Tibial artery (tissue), 4 donors: ENCODE measurements around the gene ULK4.
A peak's percentile ranks its signal among the peaks of the same experiment; 100 is the strongest.

Source experiments
- DNase-seq, 2 donors: peaks; one replicate each; pipeline ENCODE4 v3.0.0-alpha.2; 2019
- H3K27ac ChIP-seq, 2 donors: fragments of 200-600 bp; sonication (generic) in 1 of 2; 1 replicate in 1 of 2; 2 replicates in 1 of 2; pipeline ENCODE4 v1.5.1; 2018 to 2019; ENCODE audit warnings: mild to moderate bottlenecking in 1 of 2
- H3K27me3 ChIP-seq, 2 donors: fragments of 200-600 bp; sonication (generic) in 1 of 2; one replicate each; pipeline versions ENCODE4 v1.5.1 to v1.6.0; 2016 to 2019
- H3K36me3 ChIP-seq, 3 donors: fragments of 200-600 bp; sonication (generic) in 2 of 3; one replicate each; pipeline ENCODE4 v1.5.1; 2016 to 2019; ENCODE audit warnings: mild to moderate bottlenecking in 2 of 3
- H3K4me1 ChIP-seq, 4 donors: fragments of 200-600 bp; sonication (generic) in 2 of 4; 1 replicate in 3 of 4; 2 replicates in 1 of 4; pipeline ENCODE4 v1.5.1; 2016 to 2019
- H3K4me3 ChIP-seq, 2 donors: fragments of 200-600 bp; sonication (generic) in 1 of 2; 1 replicate in 1 of 2; 2 replicates in 1 of 2; pipeline ENCODE4 v1.5.1; 2018 to 2019; ENCODE audit warnings: mild to moderate bottlenecking in 2 of 2
- H3K9me3 ChIP-seq, 3 donors: fragments of 200-600 bp; sonication (generic) in 1 of 3; one replicate each; pipeline ENCODE4 v1.5.1; 2016 to 2019
- intact Hi-C: fragments of 100-400 bp; cut with DNase I; formaldehyde crosslinking; loops from one replicate; pipeline ENCODE4 v1.15.0; 2023; ENCODE audit warnings: low total_unique reads
- TF ChIP-seq, protein P1 (sequence below), 2 experiments: fragments of 200-600 bp in 1 of 2; fragments of 450-650 bp in 1 of 2; IDR thresholded peaks; one replicate each; pipeline ENCODE4 v1.5.1; 2017 to 2019; ENCODE audit warnings: antibody characterized with exemption in 2 of 2, mild to moderate bottlenecking in 1 of 2, moderate library complexity in 1 of 2

Gene ULK4

DNA sequence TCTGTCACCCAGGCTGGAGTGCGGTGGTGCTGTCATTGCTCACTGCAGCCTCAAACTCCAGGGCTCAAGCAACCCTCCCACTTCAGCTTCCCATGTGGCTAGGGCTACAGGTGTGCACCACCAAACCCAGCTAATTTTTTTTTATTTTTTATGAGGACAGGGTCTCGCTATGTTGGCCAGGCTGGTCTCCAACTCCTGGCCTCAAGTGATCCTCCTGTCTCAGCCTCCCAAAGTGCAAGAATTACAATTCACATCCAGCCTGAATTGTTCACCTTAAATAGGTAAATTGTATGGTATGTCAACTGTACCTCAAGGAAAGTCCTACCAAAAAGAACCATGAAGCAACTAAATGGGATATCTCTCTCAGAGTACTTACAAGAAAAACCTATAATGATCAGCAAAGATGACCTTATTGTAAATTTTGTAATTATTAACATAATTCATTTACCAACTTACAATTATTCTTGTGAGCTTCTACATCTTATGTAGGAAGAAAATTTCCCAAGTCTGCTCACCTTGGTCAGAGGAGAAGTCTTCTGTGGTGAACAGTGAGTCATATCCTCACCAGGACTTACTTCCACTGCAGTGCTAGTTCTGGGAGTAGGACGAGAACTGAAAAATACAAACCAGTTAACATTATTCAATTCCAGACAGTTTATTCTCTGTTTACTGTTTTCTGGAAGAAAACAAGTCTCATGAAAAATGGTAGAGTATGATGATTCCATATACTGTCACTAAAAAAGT is 54.4 kb downstream of the ULK4 start:
- H3K27me3 ChIP-seq, result no peaks in the 10 kb centered on the region
- no peaks in the 10 kb centered on the region for H3K4me1 ChIP-seq
- DNase-seq, result no peak
- no peak overlapping the region for H3K27ac ChIP-seq
- H3K9me3 ChIP-seq, result no peaks in the 10 kb centered on the region
- peaks cover 7 to 35% (median 17%) of the 10 kb centered on the region in 3 donors for H3K36me3 ChIP-seq
- TF ChIP-seq, protein P1, sequence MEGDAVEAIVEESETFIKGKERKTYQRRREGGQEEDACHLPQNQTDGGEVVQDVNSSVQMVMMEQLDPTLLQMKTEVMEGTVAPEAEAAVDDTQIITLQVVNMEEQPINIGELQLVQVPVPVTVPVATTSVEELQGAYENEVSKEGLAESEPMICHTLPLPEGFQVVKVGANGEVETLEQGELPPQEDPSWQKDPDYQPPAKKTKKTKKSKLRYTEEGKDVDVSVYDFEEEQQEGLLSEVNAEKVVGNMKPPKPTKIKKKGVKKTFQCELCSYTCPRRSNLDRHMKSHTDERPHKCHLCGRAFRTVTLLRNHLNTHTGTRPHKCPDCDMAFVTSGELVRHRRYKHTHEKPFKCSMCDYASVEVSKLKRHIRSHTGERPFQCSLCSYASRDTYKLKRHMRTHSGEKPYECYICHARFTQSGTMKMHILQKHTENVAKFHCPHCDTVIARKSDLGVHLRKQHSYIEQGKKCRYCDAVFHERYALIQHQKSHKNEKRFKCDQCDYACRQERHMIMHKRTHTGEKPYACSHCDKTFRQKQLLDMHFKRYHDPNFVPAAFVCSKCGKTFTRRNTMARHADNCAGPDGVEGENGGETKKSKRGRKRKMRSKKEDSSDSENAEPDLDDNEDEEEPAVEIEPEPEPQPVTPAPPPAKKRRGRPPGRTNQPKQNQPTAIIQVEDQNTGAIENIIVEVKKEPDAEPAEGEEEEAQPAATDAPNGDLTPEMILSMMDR (IDR thresholded peaks at IDR 0.05), result no peak
- no peak overlapping the region for H3K4me3 ChIP-seq
- intact Hi-C loops, result loop anchor here (10.0 kb wide), 1 partner anchor 87 kb away; no protein-coding TSS in a partner anchor

DNA sequence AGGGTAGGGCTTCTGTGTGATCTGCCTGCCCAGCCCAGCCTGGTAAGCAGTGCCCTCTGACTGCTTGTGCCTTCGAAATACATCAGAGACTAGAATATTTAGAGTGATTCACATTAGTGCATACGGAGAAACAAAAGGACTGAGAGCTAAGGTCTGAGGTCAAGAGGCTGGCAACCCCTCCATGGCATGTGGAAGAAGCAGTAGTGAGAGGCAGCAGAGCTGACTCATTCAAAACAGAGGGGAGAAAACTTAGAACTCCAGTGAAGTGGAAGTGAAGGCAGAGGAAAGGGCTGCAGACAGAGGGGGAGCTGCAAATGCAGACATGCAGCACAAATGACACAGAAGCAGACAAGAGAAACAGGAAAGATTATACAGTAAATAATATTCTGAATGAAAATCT is 61.6 kb downstream of the ULK4 start:
- no peak for DNase-seq
- H3K27ac ChIP-seq, result no peak overlapping the region
- TF ChIP-seq, protein P1 (IDR thresholded peaks at IDR 0.05), result no peak
- H3K4me1 ChIP-seq, result no peaks in the 10 kb centered on the region
- H3K9me3 ChIP-seq, result no peaks in the 10 kb centered on the region
- peaks cover 0 to 11% (median 5%) of the 10 kb centered on the region in 3 donors for H3K36me3 ChIP-seq
- no peak overlapping the region for H3K4me3 ChIP-seq
- no peaks in the 10 kb centered on the region for H3K27me3 ChIP-seq
- intact Hi-C loops, result loop anchor here (10.0 kb wide), 1 partner anchor 95 kb away; no protein-coding TSS in a partner anchor

DNA sequence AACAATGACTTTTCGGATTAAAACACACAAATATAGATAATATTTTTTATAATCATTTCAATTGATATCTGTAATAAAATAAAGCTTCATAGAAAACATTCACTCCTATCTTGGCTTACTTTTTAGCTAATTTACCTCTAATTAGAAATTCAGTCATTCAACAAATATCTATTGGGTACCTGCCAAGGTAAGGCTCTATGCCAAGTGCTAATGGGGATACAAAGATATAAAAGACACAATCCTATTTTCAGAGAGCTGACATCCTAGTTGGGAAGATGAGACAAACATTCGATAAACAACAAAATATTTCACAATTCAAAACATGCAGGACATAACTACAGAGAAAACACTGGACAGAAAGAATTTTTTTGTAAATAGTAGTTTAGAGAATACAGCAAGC is 63.3 kb downstream of the ULK4 start:
- no peak for DNase-seq
- TF ChIP-seq, protein P1 (IDR thresholded peaks at IDR 0.05), result no peak
- H3K9me3 ChIP-seq, result no peaks in the 10 kb centered on the region
- no peaks in the 10 kb centered on the region for H3K27me3 ChIP-seq
- peaks cover 0 to 11% (median 9%) of the 10 kb centered on the region in 3 donors for H3K36me3 ChIP-seq
- no peak overlapping the region for H3K4me3 ChIP-seq
- intact Hi-C loops, result no loop called here
- H3K27ac ChIP-seq, result no peak overlapping the region
- H3K4me1 ChIP-seq, result no peaks in the 10 kb centered on the region

DNA sequence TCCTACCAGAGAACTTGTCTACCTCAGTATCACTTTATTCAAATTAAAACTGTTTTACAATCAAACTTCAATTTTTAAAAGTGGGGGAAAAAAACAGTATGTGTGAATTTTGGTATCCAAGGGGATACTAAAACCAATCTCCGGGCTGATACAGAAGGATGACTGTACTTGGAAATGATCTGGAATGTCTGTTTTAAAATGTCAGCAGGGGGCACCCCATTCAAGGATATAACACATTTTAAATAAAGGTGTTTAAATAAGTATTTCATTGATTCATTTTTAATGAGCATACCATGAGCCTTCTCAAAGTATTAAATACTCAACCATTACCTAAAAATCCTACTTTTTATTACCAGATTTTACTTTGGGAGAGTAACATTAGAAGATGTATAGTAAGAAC is 67.9 kb downstream of the ULK4 start:
- Histone ChIP-seq H3K9me3 (no peaks in the 10 kb centered on the region), H3K36me3 (peaks cover 0 to 4% (median 0%) of the 10 kb centered on the region in 3 donors), H3K4me1 (no peaks in the 10 kb centered on the region), H3K27me3 (no peaks in the 10 kb centered on the region), H3K27ac (no peak overlapping the region), H3K4me3 (no peak overlapping the region)
- intact Hi-C loops, result loop anchor here (5.0 kb wide), 2 partner anchors 208 to 298 kb away; no protein-coding TSS in a partner anchor
- TF ChIP-seq, protein P1 (IDR thresholded peaks at IDR 0.05), result peak; percentile 43 to 58
- DNase-seq, result no peak

DNA sequence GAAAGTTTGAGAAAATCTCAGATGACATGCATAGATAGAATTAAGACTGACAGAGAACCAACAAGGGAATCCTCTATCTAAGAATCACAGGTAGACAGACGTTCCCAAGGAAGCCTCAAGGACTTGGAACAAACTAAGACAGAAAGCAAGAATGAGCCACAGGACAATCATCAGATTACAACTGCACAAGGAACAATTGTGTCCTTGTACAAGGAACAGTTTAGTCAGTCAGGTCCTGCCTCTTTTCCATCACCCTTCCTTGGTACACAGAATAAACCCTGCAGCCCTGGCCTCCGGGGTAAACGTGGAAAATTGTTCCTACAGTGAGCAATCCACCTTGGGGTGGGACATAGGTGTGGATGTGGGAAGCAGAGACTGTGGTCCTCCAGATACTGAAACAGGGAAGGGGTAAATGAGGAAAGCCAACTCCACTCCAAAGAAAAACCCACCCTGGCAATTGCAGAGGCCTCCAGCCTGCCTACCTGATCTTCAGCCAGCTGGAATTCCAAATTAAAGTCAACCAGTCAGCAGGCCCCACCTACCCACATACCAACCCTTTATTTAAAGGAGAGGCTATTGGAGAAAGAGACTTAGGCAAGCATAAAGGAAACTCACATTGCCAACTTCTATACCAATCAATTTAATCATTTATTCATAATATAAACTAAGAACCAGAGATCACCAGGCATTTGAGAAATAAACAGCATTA is 73.4 kb downstream of the ULK4 start:
- H3K36me3 ChIP-seq, result peaks cover 0 to 3% (median 0%) of the 10 kb centered on the region in 3 donors
- H3K27me3 ChIP-seq, result no peaks in the 10 kb centered on the region
- H3K9me3 ChIP-seq, result no peaks in the 10 kb centered on the region
- no peak overlapping the region for H3K4me3 ChIP-seq
- no peaks in the 10 kb centered on the region for H3K4me1 ChIP-seq
- DNase-seq, result no peak
- no peak overlapping the region for H3K27ac ChIP-seq
- intact Hi-C loops, result no loop called here
- TF ChIP-seq, protein P1 (IDR thresholded peaks at IDR 0.05), result no peak
